ENCODE data around the gene MAPK6. TPM values are rescaled to one million over a fixed set of nuclear protein-coding genes. Genes with fewer than 3 reads are reported as not detected.
"Not testable (repeated sequence)": the region's sequence is repeated elsewhere in the genome, so short reads cannot be mapped to it uniquely, and the experiment has no call there.

The MAPK6 gene
- total RNA-seq, 1 experiment from 2014 or later: 83.2 TPM

DNA sequence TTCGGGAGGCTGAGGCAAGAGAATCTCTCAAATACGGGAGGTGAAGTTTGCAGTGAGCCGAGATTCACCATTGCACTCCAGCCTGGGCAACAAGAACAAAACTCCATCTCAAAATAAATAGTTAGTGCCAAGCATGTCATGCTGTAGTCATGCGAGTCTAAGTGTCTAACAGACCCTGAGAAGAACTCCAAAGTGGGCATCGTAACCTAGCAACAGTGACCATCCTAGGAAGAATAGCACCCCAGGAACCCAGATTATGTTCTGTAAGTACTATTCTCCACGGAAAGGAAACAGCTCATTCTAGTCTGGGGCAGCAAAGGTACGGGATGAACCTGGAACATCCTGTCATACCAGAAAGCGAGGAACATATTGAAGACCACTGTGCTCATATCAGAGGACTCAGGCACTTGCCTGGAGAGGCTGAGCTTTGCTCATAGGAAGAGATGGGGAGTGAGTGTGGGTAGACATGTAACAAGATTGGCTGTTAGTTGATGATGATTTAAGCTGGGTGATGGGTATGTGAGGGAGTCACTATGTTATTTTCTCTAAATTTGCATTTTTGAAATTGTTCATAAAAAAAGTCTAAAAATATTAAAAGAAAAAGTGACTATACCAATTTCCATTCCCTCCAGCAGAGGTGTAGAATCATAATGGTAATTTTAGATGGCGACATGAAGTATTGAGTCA is 61.8 kb downstream of the MAPK6 start:
- H3K4me1 Mint-ChIP-seq: peaks cover 5% of the 10 kb centered on the region
- no peaks in the 10 kb centered on the region for H3K36me3 Mint-ChIP-seq
- H3K27ac Mint-ChIP-seq: no peak overlapping the region
- TF ChIP-seq EMX1 (CRISPR knock-in tag; IDR thresholded peaks at IDR 0.05): no peak
- TF ChIP-seq FOXP1 (CRISPR knock-in tag; IDR thresholded peaks at IDR 0.05; ENCODE audit: borderline replicate concordance): no peak
- no peak for TF ChIP-seq ZNF396 (CRISPR knock-in tag; IDR thresholded peaks at IDR 0.05; ENCODE audit: borderline replicate concordance)
- no peak for TF ChIP-seq ZNF423 (CRISPR knock-in tag; IDR thresholded peaks at IDR 0.05)
- no peaks in the 10 kb centered on the region for H3K27me3 Mint-ChIP-seq (ENCODE audit: low read depth)
- ChIA-PET CTCF (interaction anchor here (0.7 to 5.4 kb wide), 8 partner anchors 11 to 145 kb away, joined by 3 to 49 read pairs (median 10); partner anchors contain the start of genes BCL2L10 and LEO1), POLR2A (no interaction called here)
- no peak for DNase-seq (ENCODE audit: low spot score)
- ATAC-seq: no peak
- H3K4me3 Mint-ChIP-seq: no peak overlapping the region
- H3K9me3 Mint-ChIP-seq: no peaks in the 10 kb centered on the region

DNA sequence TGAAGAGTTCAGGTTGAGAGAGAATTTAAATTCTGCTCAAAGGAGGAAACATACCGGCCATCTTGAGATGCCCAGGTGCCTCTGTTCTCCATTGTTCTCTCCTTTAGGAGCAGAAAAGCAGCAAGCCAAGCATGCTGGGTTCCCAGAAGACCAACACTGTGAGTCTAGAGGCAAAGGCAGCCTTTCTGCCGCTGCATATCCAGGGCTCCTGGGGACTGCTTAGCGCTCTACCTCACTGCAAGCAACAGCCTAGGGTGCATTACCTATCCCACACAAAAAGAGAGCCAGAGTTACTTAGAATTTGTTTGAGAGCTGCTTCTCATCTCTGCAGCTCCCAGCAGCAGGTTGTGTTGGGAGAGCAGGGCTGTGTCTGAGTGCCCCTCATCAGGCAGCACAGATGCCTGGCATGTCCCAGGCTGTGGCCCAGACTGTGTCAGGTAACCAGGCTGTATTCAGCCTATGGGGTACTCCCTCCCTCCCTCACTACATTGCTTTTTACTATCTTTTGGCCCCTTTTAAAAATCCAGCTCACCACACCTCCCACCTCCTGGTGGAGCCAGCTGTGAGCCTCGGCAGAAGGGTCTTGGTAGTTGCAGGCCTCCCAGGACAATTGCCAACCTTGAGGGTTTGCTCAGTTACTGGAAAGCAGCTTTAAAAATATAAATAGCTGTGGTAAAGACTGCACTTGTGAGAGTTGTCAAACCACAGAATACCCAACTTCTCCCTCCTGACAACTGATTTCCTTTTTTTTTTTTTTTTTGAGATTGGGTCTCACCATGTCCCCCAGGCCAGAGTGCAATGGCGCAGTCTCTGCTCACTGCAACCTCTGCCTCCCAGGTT is 63.4 kb downstream of the MAPK6 start:
- H3K4me1 Mint-ChIP-seq: peaks cover 5% of the 10 kb centered on the region
- CTCF ChIA-PET: interaction anchor here (5.4 kb wide), 1 partner anchor 13 kb away, joined by 49 read pairs; no protein-coding TSS in a partner anchor
- H3K27me3 Mint-ChIP-seq (ENCODE audit: low read depth): no peaks in the 10 kb centered on the region
- no peak overlapping the region for H3K27ac Mint-ChIP-seq
- no peak for DNase-seq (ENCODE audit: low spot score)
- TF ChIP-seq, protein P1, sequence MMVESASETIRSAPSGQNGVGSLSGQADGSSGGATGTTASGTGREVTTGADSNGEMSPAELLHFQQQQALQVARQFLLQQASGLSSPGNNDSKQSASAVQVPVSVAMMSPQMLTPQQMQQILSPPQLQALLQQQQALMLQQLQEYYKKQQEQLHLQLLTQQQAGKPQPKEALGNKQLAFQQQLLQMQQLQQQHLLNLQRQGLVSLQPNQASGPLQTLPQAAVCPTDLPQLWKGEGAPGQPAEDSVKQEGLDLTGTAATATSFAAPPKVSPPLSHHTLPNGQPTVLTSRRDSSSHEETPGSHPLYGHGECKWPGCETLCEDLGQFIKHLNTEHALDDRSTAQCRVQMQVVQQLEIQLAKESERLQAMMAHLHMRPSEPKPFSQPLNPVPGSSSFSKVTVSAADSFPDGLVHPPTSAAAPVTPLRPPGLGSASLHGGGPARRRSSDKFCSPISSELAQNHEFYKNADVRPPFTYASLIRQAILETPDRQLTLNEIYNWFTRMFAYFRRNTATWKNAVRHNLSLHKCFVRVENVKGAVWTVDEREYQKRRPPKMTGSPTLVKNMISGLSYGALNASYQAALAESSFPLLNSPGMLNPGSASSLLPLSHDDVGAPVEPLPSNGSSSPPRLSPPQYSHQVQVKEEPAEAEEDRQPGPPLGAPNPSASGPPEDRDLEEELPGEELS (CRISPR knock-in tag; IDR thresholded peaks at IDR 0.05): no peak
- no peak overlapping the region for H3K4me3 Mint-ChIP-seq
- no peaks in the 10 kb centered on the region for H3K9me3 Mint-ChIP-seq
- POLR2A ChIA-PET: no interaction called here
- ATAC-seq: peak; percentile 42
- H3K36me3 Mint-ChIP-seq: no peaks in the 10 kb centered on the region

DNA sequence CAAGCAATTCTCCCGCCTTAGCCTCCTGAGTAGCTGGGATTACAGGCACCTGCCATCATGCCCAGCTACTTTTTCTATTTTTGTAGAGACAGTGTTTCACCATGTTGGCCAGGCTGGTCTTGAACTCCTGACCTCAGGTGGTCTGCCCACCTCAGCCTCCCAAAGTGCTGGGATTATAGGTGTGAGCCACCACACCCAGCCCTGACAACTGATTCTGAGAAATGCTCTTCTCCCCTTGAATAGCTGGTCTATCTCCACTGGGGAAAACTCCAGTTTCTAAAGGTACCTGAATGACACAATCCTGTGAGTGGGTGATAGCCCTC is 64.0 kb downstream of the MAPK6 start:
- H3K4me1 Mint-ChIP-seq; POLR2A ChIA-PET; H3K9me3 Mint-ChIP-seq; H3K27me3 Mint-ChIP-seq (ENCODE audit: low read depth); DNase-seq (ENCODE audit: low spot score); H3K4me3 Mint-ChIP-seq; ATAC-seq; H3K27ac Mint-ChIP-seq; H3K36me3 Mint-ChIP-seq: not testable (repeated sequence)
- CTCF ChIA-PET: interaction anchor here (1.2 kb wide), 1 partner anchor 144 kb away, joined by 4 read pairs; no protein-coding TSS in a partner anchor

- ChIA-PET CTCF (interaction anchor here (0.9 to 1.2 kb wide), 2 partner anchors 144 to 179 kb away, joined by 3 to 4 read pairs; no protein-coding TSS in a partner anchor), POLR2A (interaction anchor here (0.6 kb wide), 1 partner anchor 63 kb away, joined by 3 read pairs; no protein-coding TSS in a partner anchor)
- no peak overlapping the region for H3K27ac Mint-ChIP-seq
- H3K4me3 Mint-ChIP-seq: no peak overlapping the region
- H3K9me3 Mint-ChIP-seq: no peaks in the 10 kb centered on the region
- H3K27me3 Mint-ChIP-seq (ENCODE audit: low read depth): no peaks in the 10 kb centered on the region
- TF ChIP-seq, protein P2, sequence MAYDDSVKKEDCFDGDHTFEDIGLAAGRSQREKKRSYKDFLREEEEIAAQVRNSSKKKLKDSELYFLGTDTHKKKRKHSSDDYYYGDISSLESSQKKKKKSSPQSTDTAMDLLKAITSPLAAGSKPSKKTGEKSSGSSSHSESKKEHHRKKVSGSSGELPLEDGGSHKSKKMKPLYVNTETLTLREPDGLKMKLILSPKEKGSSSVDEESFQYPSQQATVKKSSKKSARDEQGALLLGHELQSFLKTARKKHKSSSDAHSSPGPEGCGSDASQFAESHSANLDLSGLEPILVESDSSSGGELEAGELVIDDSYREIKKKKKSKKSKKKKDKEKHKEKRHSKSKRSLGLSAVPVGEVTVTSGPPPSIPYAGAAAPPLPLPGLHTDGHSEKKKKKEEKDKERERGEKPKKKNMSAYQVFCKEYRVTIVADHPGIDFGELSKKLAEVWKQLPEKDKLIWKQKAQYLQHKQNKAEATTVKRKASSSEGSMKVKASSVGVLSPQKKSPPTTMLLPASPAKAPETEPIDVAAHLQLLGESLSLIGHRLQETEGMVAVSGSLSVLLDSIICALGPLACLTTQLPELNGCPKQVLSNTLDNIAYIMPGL (CRISPR knock-in tag; IDR thresholded peaks at IDR 0.05): no peak
- no peak for TF ChIP-seq IRF2 (CRISPR knock-in tag; IDR thresholded peaks at IDR 0.05; ENCODE audit: borderline replicate concordance, low read depth)
- DNase-seq (ENCODE audit: low spot score) (no peak), ATAC-seq (no peak)
- no peaks in the 10 kb centered on the region for H3K36me3 Mint-ChIP-seq
- peaks cover 5% of the 10 kb centered on the region for H3K4me1 Mint-ChIP-seq
These were observed 64.6 kb downstream of the MAPK6 start for GRCh38 chr15:52083603-52084002.

GRCh38 chr15:52085299-52085698 is 66.3 kb downstream of the MAPK6 start:
- H3K27ac Mint-ChIP-seq: no peak overlapping the region
- H3K9me3 Mint-ChIP-seq: peaks cover 12% of the 10 kb centered on the region
- ATAC-seq (no peak), DNase-seq (ENCODE audit: low spot score) (no peak)
- H3K36me3 Mint-ChIP-seq: peaks cover 6% of the 10 kb centered on the region; the same call in 1 of the 2 replicates
- CTCF ChIA-PET: no interaction called here
- H3K4me3 Mint-ChIP-seq: no peak overlapping the region
- H3K4me1 Mint-ChIP-seq: no peaks in the 10 kb centered on the region
- POLR2A ChIA-PET: no interaction called here
- no peaks in the 10 kb centered on the region for H3K27me3 Mint-ChIP-seq (ENCODE audit: low read depth)
- TF ChIP-seq ZNF232 (CRISPR knock-in tag; IDR thresholded peaks at IDR 0.05) (no peak), TP53 (CRISPR knock-in tag; IDR thresholded peaks at IDR 0.05) (no peak), ZMAT4 (CRISPR knock-in tag; IDR thresholded peaks at IDR 0.05) (no peak), CREM (CRISPR knock-in tag; IDR thresholded peaks at IDR 0.05) (no peak), JAZF1 (CRISPR knock-in tag; IDR thresholded peaks at IDR 0.05) (no peak), GABPB1 (CRISPR knock-in tag; IDR thresholded peaks at IDR 0.05) (no peak), MLX (CRISPR knock-in tag; IDR thresholded peaks at IDR 0.05) (no peak)
- TF ChIP-seq, protein P3, sequence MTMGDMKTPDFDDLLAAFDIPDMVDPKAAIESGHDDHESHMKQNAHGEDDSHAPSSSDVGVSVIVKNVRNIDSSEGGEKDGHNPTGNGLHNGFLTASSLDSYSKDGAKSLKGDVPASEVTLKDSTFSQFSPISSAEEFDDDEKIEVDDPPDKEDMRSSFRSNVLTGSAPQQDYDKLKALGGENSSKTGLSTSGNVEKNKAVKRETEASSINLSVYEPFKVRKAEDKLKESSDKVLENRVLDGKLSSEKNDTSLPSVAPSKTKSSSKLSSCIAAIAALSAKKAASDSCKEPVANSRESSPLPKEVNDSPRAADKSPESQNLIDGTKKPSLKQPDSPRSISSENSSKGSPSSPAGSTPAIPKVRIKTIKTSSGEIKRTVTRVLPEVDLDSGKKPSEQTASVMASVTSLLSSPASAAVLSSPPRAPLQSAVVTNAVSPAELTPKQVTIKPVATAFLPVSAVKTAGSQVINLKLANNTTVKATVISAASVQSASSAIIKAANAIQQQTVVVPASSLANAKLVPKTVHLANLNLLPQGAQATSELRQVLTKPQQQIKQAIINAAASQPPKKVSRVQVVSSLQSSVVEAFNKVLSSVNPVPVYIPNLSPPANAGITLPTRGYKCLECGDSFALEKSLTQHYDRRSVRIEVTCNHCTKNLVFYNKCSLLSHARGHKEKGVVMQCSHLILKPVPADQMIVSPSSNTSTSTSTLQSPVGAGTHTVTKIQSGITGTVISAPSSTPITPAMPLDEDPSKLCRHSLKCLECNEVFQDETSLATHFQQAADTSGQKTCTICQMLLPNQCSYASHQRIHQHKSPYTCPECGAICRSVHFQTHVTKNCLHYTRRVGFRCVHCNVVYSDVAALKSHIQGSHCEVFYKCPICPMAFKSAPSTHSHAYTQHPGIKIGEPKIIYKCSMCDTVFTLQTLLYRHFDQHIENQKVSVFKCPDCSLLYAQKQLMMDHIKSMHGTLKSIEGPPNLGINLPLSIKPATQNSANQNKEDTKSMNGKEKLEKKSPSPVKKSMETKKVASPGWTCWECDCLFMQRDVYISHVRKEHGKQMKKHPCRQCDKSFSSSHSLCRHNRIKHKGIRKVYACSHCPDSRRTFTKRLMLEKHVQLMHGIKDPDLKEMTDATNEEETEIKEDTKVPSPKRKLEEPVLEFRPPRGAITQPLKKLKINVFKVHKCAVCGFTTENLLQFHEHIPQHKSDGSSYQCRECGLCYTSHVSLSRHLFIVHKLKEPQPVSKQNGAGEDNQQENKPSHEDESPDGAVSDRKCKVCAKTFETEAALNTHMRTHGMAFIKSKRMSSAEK (CRISPR knock-in tag; IDR thresholded peaks at IDR 0.05; ENCODE audit: borderline replicate concordance): no peak

Data from WTC11 (cell line).